H9 (cell line): Measurements from ENCODE around the gene RDH14. TPM values are rescaled to one million over a fixed set of nuclear protein-coding genes. Genes with fewer than 3 reads are reported as not detected.

Experiments used
- DNase-seq: peaks from one replicate; pipeline ENCODE4 v3.0.0-alpha.2; 2017
- H2AFZ ChIP-seq: one replicate; pipeline ENCODE4 v1.6.1; 2013; ENCODE audit warnings: mild to moderate bottlenecking, low read length, control low read depth, moderate library complexity
- H2AK5ac ChIP-seq: 2 replicates; pipeline ENCODE4 v1.6.1; 2013; ENCODE audit warnings: low read length, control low read depth, mixed read lengths; ENCODE audit not compliant: insufficient read length
- H2BK120ac ChIP-seq: one replicate; pipeline ENCODE4 v1.6.1; 2013; ENCODE audit warnings: low read depth, mild to moderate bottlenecking, low read length, control low read depth, inconsistent platforms; ENCODE audit not compliant: poor library complexity, severe bottlenecking
- H2BK12ac ChIP-seq: 2 replicates; pipeline ENCODE4 v1.6.1; 2013; ENCODE audit warnings: low read length, control low read depth, mixed read lengths, low read depth; ENCODE audit not compliant: insufficient read length
- H2BK15ac ChIP-seq: 2 replicates; pipeline ENCODE4 v1.6.1; 2013; ENCODE audit warnings: low read depth, low read length, control low read depth
- H2BK20ac ChIP-seq: one replicate; pipeline ENCODE4 v1.6.1; 2013; ENCODE audit warnings: low read depth, mild to moderate bottlenecking, low read length, control low read depth, inconsistent platforms; ENCODE audit not compliant: poor library complexity, severe bottlenecking
- H2BK5ac ChIP-seq: 2 replicates; pipeline ENCODE4 v1.6.1; 2013; ENCODE audit warnings: low read length, control low read depth, mixed read lengths; ENCODE audit not compliant: insufficient read length
- H3K14ac ChIP-seq: 2 replicates; pipeline ENCODE4 v1.6.1; 2013; ENCODE audit warnings: low read length, control low read depth; ENCODE audit not compliant: insufficient read depth
- H3K18ac ChIP-seq: 2 replicates; pipeline ENCODE4 v1.6.1; 2013; ENCODE audit warnings: low read depth, mild to moderate bottlenecking, mixed read lengths, low read length, control low read depth; ENCODE audit not compliant: insufficient read length
- H3K23ac ChIP-seq: 2 replicates; pipeline ENCODE4 v1.6.1; 2013; ENCODE audit warnings: low read length, control low read depth, mixed read lengths, low read depth; ENCODE audit not compliant: insufficient read length
- H3K23me2 ChIP-seq: 2 replicates; pipeline ENCODE4 v1.6.1; 2013; ENCODE audit warnings: low read depth, mild to moderate bottlenecking, mixed read lengths, low read length, control low read depth; ENCODE audit not compliant: insufficient read length, poor library complexity, severe bottlenecking
- H3K27ac ChIP-seq: 2 replicates; pipeline ENCODE4 v1.5.1; 2013; ENCODE audit warnings: low read length, control low read depth, mixed read lengths, low read depth; ENCODE audit not compliant: insufficient read length
- H3K27me3 ChIP-seq: 2 replicates; pipeline ENCODE4 v1.6.1; 2013; ENCODE audit warnings: low read length, control low read depth, inconsistent platforms; ENCODE audit not compliant: insufficient read depth
- H3K4ac ChIP-seq: 2 replicates; pipeline ENCODE4 v1.6.1; 2013; ENCODE audit warnings: low read depth, mild to moderate bottlenecking, control low read depth, inconsistent platforms, low read length, moderate library complexity
- H3K4me1 ChIP-seq: 2 replicates; pipeline ENCODE4 v1.6.1; 2013; ENCODE audit warnings: low read length, control low read depth, inconsistent platforms; ENCODE audit not compliant: insufficient read depth
- H3K4me2 ChIP-seq: 2 replicates; pipeline ENCODE4 v1.6.1; 2013; ENCODE audit warnings: low read length, control low read depth, mixed read lengths; ENCODE audit not compliant: insufficient read length, insufficient read depth
- H3K56ac ChIP-seq: 2 replicates; pipeline ENCODE4 v1.6.1; 2013; ENCODE audit warnings: low read depth, mild to moderate bottlenecking, mixed read lengths, low read length, control low read depth; ENCODE audit not compliant: insufficient read length
- H3K79me1 ChIP-seq: 2 replicates; pipeline ENCODE4 v1.6.1; 2013; ENCODE audit warnings: low read depth, mild to moderate bottlenecking, moderate library complexity, low read length, control low read depth, inconsistent platforms; ENCODE audit not compliant: insufficient read depth, poor library complexity, severe bottlenecking
- H3K79me2 ChIP-seq: 2 replicates; pipeline ENCODE4 v1.6.1; 2013; ENCODE audit warnings: low read length, control low read depth, inconsistent platforms; ENCODE audit not compliant: insufficient read depth
- H3K9ac ChIP-seq: 2 replicates; pipeline ENCODE4 v1.6.1; 2013; ENCODE audit warnings: low read length, control low read depth, mixed read lengths; ENCODE audit not compliant: insufficient read length; ENCODE audit errors: extremely low read depth
- H3K9me3 ChIP-seq: one replicate; pipeline ENCODE4 v1.6.1; 2013; ENCODE audit warnings: low read depth, low read length, inconsistent platforms; ENCODE audit not compliant: control insufficient read depth
- H3T11ph ChIP-seq: one replicate; pipeline ENCODE4 v1.6.1; 2013; ENCODE audit warnings: mild to moderate bottlenecking, low read length, control low read depth, inconsistent platforms
- H4K20me1 ChIP-seq: one replicate; pipeline ENCODE4 v1.6.1; 2013; ENCODE audit not compliant: control insufficient read depth, insufficient read length, insufficient read depth
- H4K5ac ChIP-seq: 2 replicates; pipeline ENCODE4 v1.6.1; 2013; ENCODE audit warnings: low read depth, mild to moderate bottlenecking, mixed read lengths, low read length, control low read depth; ENCODE audit not compliant: insufficient read length
- H4K8ac ChIP-seq: replicated peaks from 2 replicates; pipeline ENCODE4 v1.6.1; 2013; ENCODE audit warnings: low read length, control low read depth, mixed read lengths, low read depth; ENCODE audit not compliant: insufficient read length
- H4K91ac ChIP-seq: 2 replicates; pipeline ENCODE4 v1.6.1; 2013; ENCODE audit warnings: low read depth, mild to moderate bottlenecking, moderate library complexity, mixed read lengths, low read length, control low read depth; ENCODE audit not compliant: insufficient read length
- H3K27ac Mint-ChIP-seq, 3 experiments: 2 replicates in 2 of 3; 3 replicates in 1 of 3; pipeline ENCODE4 v1.8.0; 2020 to 2021; ENCODE audit warnings: mixed read lengths in 3 of 3, mild to moderate bottlenecking in 1 of 3, moderate library complexity in 1 of 3
- H3K27me3 Mint-ChIP-seq: 2 replicates; pipeline ENCODE4 v1.8.0; 2021; ENCODE audit warnings: low read depth, mild to moderate bottlenecking, moderate library complexity, mixed read lengths
- H3K36me3 Mint-ChIP-seq, 3 experiments: 2 replicates in 2 of 3; 3 replicates in 1 of 3; pipeline ENCODE4 v1.8.0; 2020 to 2021; ENCODE audit warnings: low read depth in 3 of 3, mixed read lengths in 3 of 3; ENCODE audit not compliant: insufficient read depth in 1 of 3
- H3K4me1 Mint-ChIP-seq, 2 experiments: 2 replicates each; pipeline ENCODE4 v1.8.0; 2020; ENCODE audit warnings: mixed read lengths in 2 of 2
- H3K4me3 Mint-ChIP-seq, 2 experiments: 2 replicates in 1 of 2; 3 replicates in 1 of 2; pipeline ENCODE4 v1.8.0; 2020 to 2021; ENCODE audit warnings: mild to moderate bottlenecking in 2 of 2, mixed read lengths in 2 of 2, moderate library complexity in 1 of 2
- H3K9me3 Mint-ChIP-seq, 2 experiments: 2 replicates in 1 of 2; 3 replicates in 1 of 2; pipeline ENCODE4 v1.8.0; 2020; ENCODE audit warnings: mild to moderate bottlenecking in 2 of 2, mixed read lengths in 2 of 2, moderate library complexity in 1 of 2
- CTCF ChIP-seq: fragments of 200-600 bp; sonication (generic); conservative IDR thresholded peaks from 3 replicates; pipeline ENCODE4 v1.8.0; 2021; ENCODE audit warnings: antibody characterized with exemption, mild to moderate bottlenecking
- WGBS: extraction: QIAGEN DNeasy Blood & Tissue Kit; methylation state at CpG from one replicate; pipeline ENCODE4 v1.1.7; 2013; ENCODE audit warnings: missing lambda C conversion rate, low lambda C conversion rate, mixed read lengths; ENCODE audit not compliant: insufficient read length; ENCODE audit errors: extremely low coverage; 5-methylcytosine and 5-hydroxymethylcytosine counted together
- total RNA-seq: library from RNA; stranded (reverse); gene quantifications from 2 replicates; pipeline ENCODE4 v1.2.1, GENCODE V29; 2021

RDH14 gene
- total RNA-seq, 1 experiment from 2014 or later = 25.5 TPM

- Histone ChIP-seq H3K9me3 (no peaks in the 10 kb centered on the region), H2BK20ac (no peak overlapping the region), H3K9ac (no peak overlapping the region), H2BK120ac (no peak overlapping the region), H3K14ac (no peak overlapping the region), H3K27me3 (no peaks in the 10 kb centered on the region), H3K23ac (no peak overlapping the region), H2BK12ac (no peak overlapping the region), H2AFZ (no peak overlapping the region), H2BK5ac (no peak overlapping the region), H4K20me1 (no peaks in the 10 kb centered on the region), H3K18ac (no peak overlapping the region), H3K79me1 (no peaks in the 10 kb centered on the region), H3K4me1 (no peaks in the 10 kb centered on the region), H2AK5ac (no peak overlapping the region), H3K4me2 (no peak overlapping the region), H3K4ac (no peak overlapping the region), H4K5ac (no peak overlapping the region), H3K56ac (no peak overlapping the region), H2BK15ac (no peak overlapping the region), H3T11ph (no peak overlapping the region), H3K79me2 (no peaks in the 10 kb centered on the region), H3K23me2 (no peaks in the 10 kb centered on the region), H4K8ac (no peak overlapping the region), H4K91ac (no peak overlapping the region), H3K27ac (no peak overlapping the region)
- TF ChIP-seq CTCF = no peak
- no peak for DNase-seq
- Mint-ChIP-seq H3K4me3 (no peak overlapping the region), H3K27ac (peak overlapping the region in 1 of 3 experiments; percentile 27; a peak in 1 of 7 replicates), H3K27me3 (no peaks in the 10 kb centered on the region), H3K9me3 (no peaks in the 10 kb centered on the region; a peak in 2 of 5 replicates), H3K36me3 (no peaks in the 10 kb centered on the region), H3K4me1 (peaks cover 6 to 8% of the 10 kb centered on the region in 2 experiments)
- WGBS = no CpG with 5 or more reads among the region's 4 CpGs
Measured at GRCh38 chr2:18514526-18515461, 45.7 kb downstream of the RDH14 start.
